ENCODE measurements around the gene AMBRA1. TPM values are rescaled to one million over a fixed set of nuclear protein-coding genes. Genes with fewer than 3 reads are reported as not detected.

AMBRA1 gene
- total RNA-seq, result 46.8 TPM

GRCh38 chr11:46593550-46594373 lies at the start of gene AMBRA1:
Gene AMBRA1 (minus strand): TSS chr11:46594023. CDS start chr11:46548380, 45,643 bp downstream.

GRCh38 chr11:46617134-46617971 lies 23.5 kb upstream of the AMBRA1 start, which contains the start of the genes ATG13 and HARBI1:
Gene ATG13 (plus strand): TSS chr11:46617553. CDS start chr11:46644292, 26,739 bp downstream.
Gene HARBI1 (minus strand): TSS chr11:46617227. CDS start chr11:46616237, 990 bp downstream.

GRCh38 chr11:46391578-46392420 lies 202.0 kb downstream of the AMBRA1 start, which contains the start of gene CHRM4:
Gene CHRM4 (minus strand): TSS chr11:46391776. CDS start chr11:46386557, 5,219 bp downstream.

GRCh38 chr11:46381048-46381818 lies 212.6 kb downstream of the AMBRA1 start, which contains the start of gene MDK:
Gene MDK (plus strand): TSS chr11:46381669. CDS start chr11:46382058, 389 bp downstream.

GRCh38 chr11:46346886-46347636 lies 246.8 kb downstream of the AMBRA1 start, which contains the start of gene DGKZ:
Gene DGKZ (plus strand): TSS chr11:46347463. CDS start chr11:46347660, 197 bp downstream.

Small RNA genes lying within 50 kb of the gene (small RNA-seq; reads per million reads assigned to genes)
- gene MIR3160-1 (ENCODE audit: low replicate concordance), result not detected
- not detected for gene MIR4688 (ENCODE audit: low replicate concordance)

Other genes with a start within 250 kb of the AMBRA1 start
- gene DGKZ, start 246.6 kb downstream of the AMBRA1 start, total RNA-seq, result 58.2 TPM
- 288 TPM for gene MDK, start 212.4 kb downstream of the AMBRA1 start, total RNA-seq
- gene CHRM4, start 202.2 kb downstream of the AMBRA1 start, total RNA-seq, result 0.18 TPM
- 5.2 TPM for gene HARBI1, start 23.2 kb upstream of the AMBRA1 start, total RNA-seq
- gene ATG13, start 23.5 kb upstream of the AMBRA1 start, total RNA-seq, result 77.1 TPM
- gene ARHGAP1, start 106.6 kb upstream of the AMBRA1 start, total RNA-seq, result 36.0 TPM
- 5.4 TPM for gene ZNF408, start 107.0 kb upstream of the AMBRA1 start, total RNA-seq
- gene F2, start 125.2 kb upstream of the AMBRA1 start, total RNA-seq, result 0.35 TPM

Data from metanephros (tissue), 2 donors.